Endothelial cell of umbilical vein (primary cell): ENCODE measurements around the gene PRAMEF8. TPM values are rescaled to one million over a fixed set of nuclear protein-coding genes. Genes with fewer than 3 reads are reported as not detected.
"Not testable (repeated sequence)": the region's sequence is repeated elsewhere in the genome, so short reads cannot be mapped to it uniquely, and the experiment has no call there.

Experiments used
- BruUV-seq: library from RNA; stranded (reverse); fragments of 400-500 nt; replicated peaks from 2 replicates; lab custom pipeline; 2021; lab: Mats Ljungman, UMichigan
- CTCF ChIA-PET: fragments of 300-600, 350-600 bp; sonication (Branson Sonifier 250); formaldehyde crosslinking; loops from one replicate; lab custom pipeline; 2021; ENCODE audit warnings: antibody characterized with exemption, inconsistent platforms; lab: Charles Lee
- POLR2A ChIA-PET: fragments of 300-600, 350-600 bp; sonication (Branson Sonifier 250); formaldehyde crosslinking; loops from one replicate; lab custom pipeline; 2021; ENCODE audit warnings: antibody characterized with exemption, inconsistent platforms; lab: Charles Lee
- DNase-seq: peaks from one replicate; pipeline ENCODE4 v3.0.0-alpha.2; 2011; ENCODE audit warnings: low read depth, low spot score
- FAIRE-seq: peaks from 2 replicates; lab custom pipeline; 2011; peaks lifted over from hg19 to GRCh38; lab: Jason Lieb, UNC
- H2AFZ ChIP-seq: 2 replicates; pipeline ENCODE4 v1.6.0; 2012; ENCODE audit warnings: low read depth, low read length, control low read depth, inconsistent platforms
- H3K27ac ChIP-seq: 2 replicates; pipeline ENCODE4 v1.5.1; 2011; ENCODE audit warnings: low read depth, mild to moderate bottlenecking, control low read depth, low read length, moderate library complexity; ENCODE audit not compliant: insufficient read depth
- H3K27me3 ChIP-seq, 2 experiments: 2 replicates each; pipeline versions ENCODE4 v1.6.0 to v1.6.1; 2011; ENCODE audit warnings: low read length in 2 of 2, mixed read lengths in 1 of 2; ENCODE audit not compliant: control insufficient read depth in 2 of 2, insufficient read depth in 2 of 2
- H3K36me3 ChIP-seq, 2 experiments: 2 replicates in 1 of 2; 3 replicates in 1 of 2; pipeline ENCODE4 v1.5.1; 2011; ENCODE audit warnings: low read length in 2 of 2, mild to moderate bottlenecking in 1 of 2, moderate library complexity in 1 of 2; ENCODE audit not compliant: control insufficient read depth in 2 of 2, insufficient read depth in 2 of 2; ENCODE audit errors: extremely low read depth in 1 of 2
- H3K4me1 ChIP-seq: 3 replicates; pipeline ENCODE4 v1.5.1; 2011; ENCODE audit warnings: mild to moderate bottlenecking, low read length; ENCODE audit not compliant: control insufficient read depth, insufficient read depth; ENCODE audit errors: extremely low read depth
- H3K4me2 ChIP-seq: 2 replicates; pipeline ENCODE4 v1.6.1; 2011; ENCODE audit warnings: low read length, control low read depth, mixed read lengths; ENCODE audit not compliant: insufficient read depth
- H3K4me3 ChIP-seq, 3 experiments: fragments of 200-600 bp in 1 of 3; sonication (generic), shearing (Covaris generic) in 1 of 3; replicated peaks in 1 of 3; 2 replicates each; pipeline ENCODE4 v1.5.1; 2011 to 2016; ENCODE audit warnings: control low read depth in 3 of 3, low read length in 3 of 3, mild to moderate bottlenecking in 2 of 3, inconsistent platforms in 1 of 3, low read depth in 1 of 3, moderate library complexity in 1 of 3; ENCODE audit not compliant: insufficient read depth in 1 of 3
- H3K79me2 ChIP-seq: 2 replicates; pipeline ENCODE4 v1.6.0; 2012; ENCODE audit warnings: low read length, inconsistent platforms; ENCODE audit not compliant: control insufficient read depth, insufficient read depth
- H3K9ac ChIP-seq: replicated peaks from 2 replicates; pipeline ENCODE3; 2011; ENCODE audit warnings: low read length, control low read depth; ENCODE audit not compliant: insufficient read depth; ENCODE audit errors: extremely low read depth
- H3K9me1 ChIP-seq: replicated peaks from 3 replicates; pipeline ENCODE4 v1.6.0; 2011; ENCODE audit warnings: mild to moderate bottlenecking, low read length; ENCODE audit not compliant: control insufficient read depth, insufficient read depth; ENCODE audit errors: extremely low read depth
- H3K9me3 ChIP-seq: replicated peaks from 2 replicates; pipeline ENCODE4 v1.5.1; 2012; ENCODE audit warnings: low read length, inconsistent platforms; ENCODE audit not compliant: control insufficient read depth, insufficient read depth
- H4K20me1 ChIP-seq: replicated peaks from 2 replicates; pipeline ENCODE3; 2011; ENCODE audit warnings: mild to moderate bottlenecking, low read length; ENCODE audit not compliant: control insufficient read depth, insufficient read depth; ENCODE audit errors: extremely low read depth
- dilution Hi-C: fragments of 300-500 bp; cut with MboI; formaldehyde crosslinking; loops from one replicate; pipeline ENCODE4 v1.15.0; 2019; ENCODE audit warnings: low sequenced_read_pairs; ENCODE audit not compliant: extremely low pct_ligation_motif_present
- intact Hi-C: fragments of 100-400 bp; cut with micrococcal nuclease; formaldehyde crosslinking; loops from one replicate; pipeline ENCODE4 v1.10.0; 2022
- polyA plus RNA-seq, 4 experiments: library from polyadenylated mRNA; depleted of rRNA in 3 of 4; stranded (reverse) in 3 of 4; unstranded in 1 of 4; fragments of >200 nt; gene quantifications; 2 replicates each; pipeline versions ENCODE4 v1.2.1 to v1.2.3, GENCODE V29; 2011 to 2012; ENCODE audit warnings: missing spikeins in 1 of 4
- small RNA-seq: library from RNA; depleted of rRNA; stranded (forward); fragments of <200 nt; gene quantifications from one replicate; pipeline ENCODE3, GENCODE V24; 2012; ENCODE audit warnings: low replicate concordance, low read depth; ENCODE audit not compliant: insufficient read depth, insufficient read length
- total RNA-seq: library from RNA; stranded (reverse); gene quantifications from 2 replicates; pipeline ENCODE4 v1.2.3, GENCODE V29; 2021

Gene PRAMEF8
- total and polyA plus RNA-seq, 2 donors (not counting 3 experiments of a cell fraction or from before 2014, with no cell fraction given) = not detected

DNA sequence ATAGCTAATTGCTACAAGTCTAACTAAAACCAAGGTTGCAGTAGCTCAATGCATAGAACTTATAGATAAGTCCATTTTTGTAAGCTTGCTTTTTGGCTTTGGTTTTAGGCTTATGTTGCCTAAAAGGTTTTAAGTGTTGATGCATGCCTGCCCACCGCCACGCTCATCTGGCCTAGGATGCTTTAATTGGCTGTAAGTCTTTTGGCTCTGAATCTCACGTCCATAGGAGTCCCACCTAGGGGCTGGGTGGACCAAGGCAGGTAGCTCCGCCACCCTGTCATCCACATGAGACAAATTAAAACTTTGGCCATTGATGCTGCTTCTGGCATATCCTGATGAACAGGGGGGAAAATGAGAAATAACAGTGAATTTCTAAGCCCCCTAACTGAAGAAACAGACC, 47.4 kb downstream of the PRAMEF8 start:
- intact Hi-C loops, DNase-seq, H3K4me2 ChIP-seq, H3K9me1 ChIP-seq, H3K27ac ChIP-seq, H3K79me2 ChIP-seq, H3K36me3 ChIP-seq, dilution Hi-C loops, POLR2A ChIA-PET, FAIRE-seq, H3K9ac ChIP-seq, H3K4me1 ChIP-seq, CTCF ChIA-PET, H3K9me3 ChIP-seq, H3K4me3 ChIP-seq, H4K20me1 ChIP-seq, H2AFZ ChIP-seq, BruUV-seq, H3K27me3 ChIP-seq: not testable (repeated sequence)

DNA sequence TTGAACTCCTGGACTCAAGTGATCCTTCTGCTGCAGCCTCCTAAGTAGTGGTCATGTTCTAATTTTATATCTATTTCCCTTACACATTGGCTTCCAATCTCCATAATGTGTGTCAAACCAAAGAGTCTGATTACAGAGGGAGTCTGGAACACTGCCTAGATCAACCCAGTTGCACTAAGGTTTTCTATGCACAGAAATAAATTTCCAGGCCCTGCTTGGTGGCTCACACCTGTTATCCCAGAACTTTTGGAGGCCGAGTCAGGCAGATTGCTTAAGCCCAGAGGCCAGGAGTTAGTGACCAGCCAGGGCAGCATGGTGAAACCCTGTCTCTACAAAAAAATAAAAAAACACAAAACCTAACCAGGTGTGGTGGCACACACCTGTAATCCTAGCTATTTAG, 50.9 kb downstream of the PRAMEF8 start:
- H3K36me3 ChIP-seq, H3K4me2 ChIP-seq, H3K27ac ChIP-seq, H3K4me3 ChIP-seq, intact Hi-C loops, H4K20me1 ChIP-seq, POLR2A ChIA-PET, H3K9me1 ChIP-seq, H3K27me3 ChIP-seq, H2AFZ ChIP-seq, H3K4me1 ChIP-seq, DNase-seq, H3K9ac ChIP-seq, FAIRE-seq, BruUV-seq, dilution Hi-C loops, H3K79me2 ChIP-seq, H3K9me3 ChIP-seq: not testable (repeated sequence)
- CTCF ChIA-PET = interaction anchor here (0.6 kb wide), 1 partner anchor 1933 kb away, joined by 3 read pairs; no protein-coding TSS in a partner anchor

DNA sequence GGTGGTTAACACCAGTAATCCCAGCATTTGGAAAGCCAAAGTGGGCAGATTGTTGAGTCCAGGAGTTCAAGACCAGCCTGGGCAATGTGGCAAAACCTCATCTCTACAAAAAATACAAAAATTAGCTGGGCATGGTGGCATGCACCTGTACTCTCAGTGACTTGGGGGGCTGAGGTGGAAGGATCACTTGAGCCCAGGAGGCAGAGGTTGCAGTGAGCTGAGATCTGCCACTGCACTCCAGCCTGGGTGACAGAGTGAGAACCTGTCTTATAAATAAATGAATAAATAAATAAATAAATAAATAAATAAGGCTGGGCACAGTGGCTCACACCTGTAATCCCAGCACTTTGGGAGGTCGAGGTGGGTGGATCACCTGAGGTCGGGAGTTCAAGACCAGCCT, 52.9 kb downstream of the PRAMEF8 start:
- H3K79me2 ChIP-seq, DNase-seq, H2AFZ ChIP-seq, H3K4me1 ChIP-seq, CTCF ChIA-PET, H3K9ac ChIP-seq, H3K4me2 ChIP-seq, H3K36me3 ChIP-seq, H3K9me1 ChIP-seq, dilution Hi-C loops, H3K27ac ChIP-seq, FAIRE-seq, H4K20me1 ChIP-seq, H3K4me3 ChIP-seq, H3K27me3 ChIP-seq, BruUV-seq, intact Hi-C loops, H3K9me3 ChIP-seq, POLR2A ChIA-PET: not testable (repeated sequence)

Small RNAs within 50 kb of the gene (small RNA-seq; reads per million reads assigned to genes)
- not detected for gene RNU6-771P

Other genes with a start within 250 kb of the PRAMEF8 start
- not detected in 2 replicates for gene PRAMEF27, start 228.6 kb downstream of the PRAMEF8 start, total RNA-seq
- gene PRAMEF27, start 228.6 kb downstream of the PRAMEF8 start, polyA plus RNA-seq = not detected in 2 replicates
- gene HNRNPCL3, start 224.4 kb downstream of the PRAMEF8 start, total RNA-seq = not detected in 2 replicates
- gene HNRNPCL3, start 224.4 kb downstream of the PRAMEF8 start, polyA plus RNA-seq = not detected in 2 replicates
- not detected in 2 replicates for gene PRAMEF25, start 214.4 kb downstream of the PRAMEF8 start, total RNA-seq
- gene PRAMEF25, start 214.4 kb downstream of the PRAMEF8 start, polyA plus RNA-seq = not detected in 2 replicates
- gene HNRNPCL2, start 168.3 kb downstream of the PRAMEF8 start, total RNA-seq = not detected in 2 replicates
- not detected in 2 replicates for gene HNRNPCL2, start 168.3 kb downstream of the PRAMEF8 start, polyA plus RNA-seq
- gene PRAMEF26, start 129.1 kb downstream of the PRAMEF8 start, total RNA-seq = not detected in 2 replicates
- not detected in 2 replicates for gene PRAMEF26, start 129.1 kb downstream of the PRAMEF8 start, polyA plus RNA-seq
- gene HNRNPCL4, start 119.5 kb downstream of the PRAMEF8 start, total RNA-seq = not detected in 2 replicates
- not detected in 2 replicates for gene HNRNPCL4, start 119.5 kb downstream of the PRAMEF8 start, polyA plus RNA-seq
- gene PRAMEF9, start 113.3 kb downstream of the PRAMEF8 start, total RNA-seq = not detected in 2 replicates
- not detected in 2 replicates for gene PRAMEF9, start 113.3 kb downstream of the PRAMEF8 start, polyA plus RNA-seq
- not detected in 2 replicates for gene PRAMEF13, start 83.7 kb downstream of the PRAMEF8 start, total RNA-seq
- gene PRAMEF13, start 83.7 kb downstream of the PRAMEF8 start, polyA plus RNA-seq = not detected in 2 replicates
- gene PRAMEF18, start 59.0 kb downstream of the PRAMEF8 start, total RNA-seq = not detected in 2 replicates
- not detected in 2 replicates for gene PRAMEF18, start 59.0 kb downstream of the PRAMEF8 start, polyA plus RNA-seq
- not detected in 2 replicates for gene PRAMEF5, start 30.9 kb downstream of the PRAMEF8 start, total RNA-seq
- not detected in 2 replicates for gene PRAMEF5, start 30.9 kb downstream of the PRAMEF8 start, polyA plus RNA-seq
- gene PRAMEF33, start 18.4 kb upstream of the PRAMEF8 start, total RNA-seq = not detected in 2 replicates
- gene PRAMEF33, start 18.4 kb upstream of the PRAMEF8 start, polyA plus RNA-seq = not detected in 2 replicates
- not detected in 2 replicates for gene PRAMEF15, start 30.4 kb upstream of the PRAMEF8 start, total RNA-seq
- not detected in 2 replicates for gene PRAMEF15, start 30.4 kb upstream of the PRAMEF8 start, polyA plus RNA-seq
- not detected in 2 replicates for gene PRAMEF14, start 62.0 kb upstream of the PRAMEF8 start, total RNA-seq
- not detected in 2 replicates for gene PRAMEF14, start 62.0 kb upstream of the PRAMEF8 start, polyA plus RNA-seq
- gene PRAMEF19, start 86.8 kb upstream of the PRAMEF8 start, total RNA-seq = not detected in 2 replicates
- not detected in 2 replicates for gene PRAMEF19, start 86.8 kb upstream of the PRAMEF8 start, polyA plus RNA-seq
- gene PRAMEF17, start 104.5 kb upstream of the PRAMEF8 start, total RNA-seq = not detected in 2 replicates
- not detected in 2 replicates for gene PRAMEF17, start 104.5 kb upstream of the PRAMEF8 start, polyA plus RNA-seq
- not detected in 2 replicates for gene PRAMEF20, start 125.3 kb upstream of the PRAMEF8 start, total RNA-seq
- not detected in 2 replicates for gene PRAMEF20, start 125.3 kb upstream of the PRAMEF8 start, polyA plus RNA-seq
- not detected in 2 replicates for gene LRRC38, start 228.9 kb upstream of the PRAMEF8 start, total RNA-seq
- not detected in 2 replicates for gene LRRC38, start 228.9 kb upstream of the PRAMEF8 start, polyA plus RNA-seq